Stimulated activated CD8-positive, alpha-beta memory T cell treated with anti-CD3 and anti-CD28 coated beads, Interleukin-7, amount 100 ng/mL, for 4 hours (primary cell): ENCODE data around the gene COL18A1.

Experiments
- DNase-seq, 2 donors: peaks; one replicate each; pipeline ENCODE4 v3.0.0-alpha.2; 2020; ENCODE audit warnings: low read depth in 2 of 2

The COL18A1 gene

DNA sequence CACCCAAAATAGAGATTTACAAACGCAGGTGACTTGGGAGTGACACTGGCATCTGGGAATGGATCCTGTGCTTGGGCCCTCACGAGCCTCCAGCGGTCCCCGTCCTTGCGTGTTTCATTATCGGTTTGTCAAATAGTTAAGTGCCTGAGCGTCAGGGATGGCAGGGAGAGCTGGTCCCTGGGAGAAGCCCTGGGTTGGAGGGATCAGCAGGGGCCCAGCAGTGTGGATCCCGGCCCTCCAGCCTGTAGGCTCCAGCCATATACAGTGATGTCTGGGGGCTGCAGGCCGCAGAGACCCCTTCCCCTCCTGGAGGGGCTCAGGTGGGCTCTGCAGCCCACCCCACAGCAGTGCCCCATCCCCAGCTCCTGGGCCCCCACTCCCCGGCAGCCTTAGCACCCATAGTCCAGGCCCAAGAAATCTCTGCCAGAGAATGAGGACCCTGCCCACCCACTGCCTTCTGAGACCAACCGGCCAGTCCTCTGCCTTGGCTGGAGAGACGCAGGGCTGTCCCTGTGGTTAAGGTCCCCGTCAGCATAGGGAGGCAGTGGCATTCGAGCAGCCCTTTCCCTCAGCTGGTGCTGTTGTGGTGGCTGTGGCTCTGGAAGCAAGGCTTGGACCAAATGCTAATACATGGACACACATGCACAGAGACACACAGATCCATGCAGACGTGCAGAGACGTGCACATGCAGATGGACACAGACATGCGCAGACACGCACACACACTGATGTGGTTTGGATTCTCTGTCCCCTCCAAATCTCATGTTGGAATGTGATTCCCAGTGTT, 139.7 kb downstream of the COL18A1 start:
- no peak for DNase-seq

DNA sequence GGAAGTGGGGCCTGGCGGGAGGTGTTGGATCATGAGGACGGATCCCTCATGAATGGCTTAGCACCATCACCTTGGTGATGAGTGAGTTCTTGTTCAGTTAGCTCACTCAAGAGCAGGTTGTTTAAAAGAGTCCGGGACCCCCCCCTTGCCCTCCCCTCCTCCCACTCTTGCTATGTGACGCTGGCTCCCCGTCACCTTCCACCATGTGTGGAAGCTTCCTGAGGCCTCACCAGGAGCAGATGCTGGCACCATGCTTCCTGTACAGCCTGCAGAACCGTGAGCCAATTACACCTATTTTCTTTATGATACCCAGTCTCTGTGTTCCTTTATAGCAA, 140.2 kb downstream of the COL18A1 start:
- DNase-seq, result no peak

DNA sequence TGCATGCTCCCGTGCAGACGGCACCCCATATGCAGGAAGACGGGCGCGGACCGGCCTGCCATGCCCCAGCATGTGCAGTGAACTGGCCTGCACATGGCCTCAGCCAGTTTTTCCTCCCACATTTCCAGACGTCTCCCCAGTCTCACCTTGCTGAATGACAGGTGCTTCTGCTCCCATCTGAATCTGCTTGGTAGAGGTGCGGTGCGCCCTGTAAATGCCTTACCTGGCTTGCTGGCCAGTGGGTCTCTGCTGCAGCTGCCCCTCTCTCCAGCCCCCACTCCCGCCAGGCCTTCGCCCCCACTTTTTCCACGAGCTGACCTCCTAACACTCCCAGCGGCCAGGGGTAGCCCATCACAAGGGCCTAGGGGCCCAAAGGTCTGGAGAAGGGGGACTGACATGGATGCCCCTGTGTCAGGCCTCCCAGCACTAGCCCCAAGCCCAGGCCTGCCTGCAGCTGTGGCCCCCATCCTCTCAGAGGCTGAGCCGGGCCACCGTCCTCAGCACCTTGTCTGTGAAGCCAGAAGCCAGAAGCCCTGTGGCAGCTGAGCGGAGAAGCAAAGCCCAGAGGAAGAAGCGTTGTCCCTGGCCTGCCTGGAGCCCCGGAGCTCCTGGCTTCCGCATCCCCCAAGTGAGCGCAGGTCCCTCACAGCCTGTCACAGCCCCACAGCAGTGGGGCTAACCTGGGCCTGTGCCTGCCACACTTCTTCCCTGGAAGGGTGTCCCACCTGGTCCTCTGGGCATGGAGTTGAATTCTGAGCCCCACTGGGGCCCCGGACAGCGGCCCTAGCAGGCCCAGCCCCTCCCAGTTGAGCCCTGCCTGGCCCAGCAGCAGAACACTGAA, 140.9 kb downstream of the COL18A1 start:
- DNase-seq, result no peak

DNA sequence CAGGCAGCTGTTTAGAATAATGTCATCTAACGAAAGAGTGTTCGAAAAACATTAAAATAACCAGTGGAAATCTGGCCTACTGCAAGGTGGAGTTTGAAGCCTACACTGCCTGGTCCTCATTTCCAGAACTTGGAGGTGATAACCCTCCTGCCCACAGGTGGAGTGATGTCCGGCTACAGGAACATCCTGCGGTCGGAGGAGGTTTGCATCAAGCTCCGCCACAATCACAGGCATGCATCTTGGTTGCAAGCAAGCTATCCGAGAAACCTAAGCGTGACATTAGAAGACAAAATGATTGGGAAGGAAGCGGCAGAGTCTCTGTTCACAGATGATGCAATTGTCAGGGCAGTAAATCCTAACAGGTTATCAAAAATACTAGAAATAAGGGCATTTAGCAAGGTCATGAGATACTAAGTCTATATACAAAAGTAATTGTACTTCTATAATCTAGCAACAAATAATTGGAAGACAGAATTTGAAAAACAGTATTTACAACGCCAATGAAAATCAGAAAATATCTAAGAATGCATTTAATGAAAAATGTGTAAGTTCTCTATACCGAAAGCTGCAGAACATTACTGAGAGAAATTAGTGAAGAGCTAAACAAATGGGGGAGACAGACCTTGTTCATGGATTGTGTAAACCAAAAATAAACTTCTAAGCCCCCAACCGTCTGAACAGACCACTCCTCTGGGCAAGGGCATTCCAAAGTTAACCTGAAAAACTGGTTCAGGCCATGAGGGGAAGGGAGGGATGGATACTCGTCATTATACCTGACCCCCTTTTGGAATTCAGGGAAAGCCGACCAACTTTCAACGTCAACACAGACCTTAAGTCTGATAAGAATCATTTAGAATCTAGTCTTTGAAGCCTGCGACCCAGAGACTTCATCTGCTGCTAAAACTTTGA, 141.9 kb downstream of the COL18A1 start:
- no peak for DNase-seq

DNA sequence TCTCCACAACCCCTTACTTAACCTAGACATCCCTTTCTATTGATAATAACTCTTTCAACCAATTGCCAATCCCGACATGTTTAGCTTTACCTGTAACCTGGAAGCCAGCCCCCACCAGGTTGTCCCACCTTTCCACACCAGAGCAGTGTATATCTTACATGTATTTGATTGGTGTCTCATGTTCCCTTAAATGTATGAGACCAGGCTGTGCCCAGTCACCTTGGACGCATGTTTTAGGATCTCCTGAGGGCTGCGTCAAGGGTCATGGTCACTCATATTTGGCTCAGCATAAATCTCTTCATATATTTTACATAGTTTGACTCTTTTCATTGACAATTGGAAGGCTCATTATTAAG, 142.6 kb downstream of the COL18A1 start:
- DNase-seq, result no peak

DNA sequence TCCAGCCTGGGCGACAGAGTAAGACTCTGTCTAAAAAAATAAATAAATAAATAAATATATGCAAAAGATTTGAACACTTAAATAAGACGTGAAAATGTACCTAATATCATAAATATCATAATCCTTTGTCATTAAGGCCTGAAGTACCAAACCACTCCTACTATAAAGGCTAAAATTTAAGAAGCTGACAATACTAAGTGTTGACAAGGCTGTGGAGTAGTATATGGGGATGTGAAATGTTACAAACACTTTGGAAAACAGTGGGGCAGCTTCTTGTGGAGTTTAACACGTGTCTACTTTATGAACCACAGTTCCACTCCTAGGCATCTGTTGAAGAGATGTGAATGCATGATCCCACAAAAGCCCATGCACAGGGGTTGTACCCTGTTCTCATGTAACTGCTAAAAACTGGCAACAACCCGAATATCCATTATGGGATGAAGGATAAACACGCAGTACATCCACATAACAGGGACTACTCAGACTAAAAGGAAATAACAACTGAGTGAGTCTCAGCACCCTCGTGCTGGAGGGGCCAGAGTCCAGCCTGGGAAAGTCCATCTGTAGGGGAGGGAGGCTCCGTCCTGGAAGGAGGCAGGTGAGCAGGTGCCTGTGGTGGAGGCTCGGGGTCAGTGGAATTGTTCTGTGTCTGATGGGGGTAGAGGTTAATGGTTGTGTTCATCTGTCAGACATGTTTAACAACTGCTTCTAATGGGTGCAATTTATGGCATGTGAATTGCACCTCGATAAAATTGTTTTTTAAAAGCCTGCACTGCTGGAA, 143.9 kb downstream of the COL18A1 start:
- DNase-seq, result no peak

DNA sequence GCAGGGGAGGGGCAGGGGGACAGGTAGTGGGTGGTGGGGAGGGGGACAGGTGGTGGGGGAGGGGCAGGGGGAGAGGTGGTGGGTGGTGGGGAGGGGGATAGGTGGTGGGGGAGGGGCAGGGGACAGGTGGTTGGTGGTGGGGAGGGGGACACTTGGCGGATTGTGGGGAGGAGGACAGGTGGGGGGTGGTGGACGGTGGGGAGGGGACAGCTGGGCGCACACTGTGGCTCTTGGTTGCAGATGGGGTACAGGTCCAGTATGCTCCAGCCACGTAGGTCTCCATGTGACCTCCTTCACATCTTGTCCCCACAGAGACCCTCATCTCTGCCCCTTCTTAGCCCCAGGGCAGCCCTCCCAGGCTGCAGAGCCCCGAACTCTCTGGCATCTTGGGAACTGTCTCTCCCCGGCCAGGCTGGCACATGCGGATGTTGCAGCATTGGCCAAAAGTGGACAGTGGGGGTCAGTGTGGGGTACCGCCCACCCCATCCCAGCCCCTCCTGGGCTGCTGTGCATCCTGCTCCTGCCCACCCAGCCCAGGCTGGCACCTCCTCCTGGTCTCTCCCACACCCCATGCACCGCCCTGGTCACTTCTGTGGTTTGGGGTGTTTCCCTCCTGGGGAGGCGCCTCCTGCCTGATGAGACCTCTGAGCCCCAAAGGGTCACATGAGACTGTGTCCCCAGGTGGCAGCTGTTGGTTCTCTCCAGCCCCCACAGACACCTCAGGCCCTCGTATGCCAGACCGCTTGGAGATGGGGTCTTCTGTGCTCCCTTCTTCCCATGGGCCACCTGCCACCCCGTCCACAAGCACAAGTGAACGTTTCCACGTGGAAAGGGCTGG, 144.9 kb downstream of the COL18A1 start:
- DNase-seq, result no peak

DNA sequence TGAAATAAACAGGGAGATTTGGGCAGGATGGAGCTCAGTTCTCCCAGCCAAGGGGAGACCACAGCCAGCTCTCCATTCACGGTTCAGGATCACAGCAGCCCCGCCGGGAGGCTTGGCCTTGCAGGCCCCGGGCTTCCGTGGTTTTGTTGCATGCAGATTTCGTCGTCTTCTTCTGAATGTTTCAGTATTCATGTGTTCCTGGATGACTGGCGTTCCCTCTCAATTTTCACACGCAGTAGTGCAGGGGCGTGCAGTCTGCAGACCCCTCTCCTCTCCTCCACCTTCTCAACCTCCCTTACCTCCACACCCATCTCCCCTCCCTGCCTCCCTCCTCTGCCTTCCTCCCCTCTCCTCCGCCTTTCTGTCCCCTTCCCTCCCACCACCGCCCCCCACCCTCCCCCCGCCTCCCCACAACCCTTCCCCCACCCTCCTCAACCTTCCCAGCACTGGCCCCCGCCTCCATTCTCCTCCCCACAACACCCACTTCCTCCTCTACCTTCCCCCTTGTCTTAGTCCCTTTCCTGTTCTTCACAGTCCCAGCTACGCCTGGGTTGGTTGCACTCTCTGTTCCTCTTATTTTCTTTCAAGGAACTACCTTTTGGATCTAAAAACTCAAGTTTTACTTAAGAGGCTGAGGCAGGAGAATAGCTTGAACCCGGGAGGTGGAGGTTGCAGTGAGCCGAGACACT, 145.7 kb downstream of the COL18A1 start:
- no peak for DNase-seq

DNA sequence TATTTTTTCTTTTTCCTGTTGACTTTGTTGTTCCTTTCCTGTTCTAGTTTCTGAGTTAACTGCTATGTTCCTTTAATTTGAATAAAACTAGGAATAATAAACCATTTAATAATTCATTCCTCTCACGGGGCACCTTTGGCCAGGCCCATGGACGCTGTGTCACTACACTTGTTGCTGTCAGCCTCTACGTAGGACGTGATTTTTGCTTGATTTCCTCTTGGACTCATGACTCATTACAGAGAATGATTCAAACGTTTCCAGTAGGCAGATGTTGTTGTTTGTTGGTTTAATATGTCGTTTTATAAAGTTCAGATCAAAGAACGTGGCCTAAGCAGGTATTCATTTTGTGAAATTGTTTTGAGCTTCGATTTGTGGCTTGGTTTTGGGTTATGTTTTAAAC, 146.4 kb downstream of the COL18A1 start:
- peak in 1 of 2 donors; percentile 18 for DNase-seq

DNA sequence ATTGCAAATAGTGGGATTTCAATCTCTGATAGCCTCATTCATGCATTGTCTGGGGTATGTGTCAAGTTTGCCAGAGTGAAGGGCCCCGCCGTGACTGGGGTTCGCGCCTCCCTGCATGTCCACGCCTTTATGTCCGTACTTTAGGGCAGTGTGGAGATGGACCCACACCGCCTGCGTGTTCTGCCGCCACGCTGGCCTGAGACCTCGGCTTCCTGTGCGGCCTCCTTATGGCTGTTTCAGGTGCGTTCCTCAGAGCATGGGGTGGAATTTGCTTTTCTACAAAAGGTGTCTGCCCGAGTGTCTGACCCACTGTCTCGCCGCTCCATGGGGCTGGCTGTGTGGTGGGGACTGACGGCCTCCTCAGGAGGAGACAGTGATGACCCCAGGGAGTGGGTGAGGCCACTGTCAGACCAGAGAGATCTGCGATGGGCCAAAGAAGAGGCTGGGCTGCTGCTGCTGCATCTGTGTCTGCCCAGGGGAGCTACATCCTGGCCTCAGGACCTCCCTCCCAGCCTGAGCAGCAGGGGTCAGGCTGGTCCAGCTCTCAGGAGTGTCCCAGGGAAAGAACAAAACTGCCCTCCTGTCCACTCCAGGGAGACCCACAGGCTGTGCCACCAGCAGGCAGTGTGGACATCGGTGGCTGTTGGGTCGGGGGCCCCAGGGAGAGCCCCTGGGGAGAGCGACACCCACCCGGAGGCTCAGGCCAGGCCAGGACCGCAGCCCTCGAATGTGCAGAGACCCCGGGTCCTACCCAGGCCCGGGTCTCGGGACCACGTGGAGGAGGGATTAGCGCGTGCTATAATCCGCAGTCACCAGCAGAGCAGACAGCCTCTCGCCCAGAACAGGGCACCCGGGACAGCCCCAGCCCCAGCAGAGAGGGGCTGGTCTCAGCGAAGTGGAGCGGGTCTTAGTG, 147.1 kb downstream of the COL18A1 start:
- no peak for DNase-seq

DNA sequence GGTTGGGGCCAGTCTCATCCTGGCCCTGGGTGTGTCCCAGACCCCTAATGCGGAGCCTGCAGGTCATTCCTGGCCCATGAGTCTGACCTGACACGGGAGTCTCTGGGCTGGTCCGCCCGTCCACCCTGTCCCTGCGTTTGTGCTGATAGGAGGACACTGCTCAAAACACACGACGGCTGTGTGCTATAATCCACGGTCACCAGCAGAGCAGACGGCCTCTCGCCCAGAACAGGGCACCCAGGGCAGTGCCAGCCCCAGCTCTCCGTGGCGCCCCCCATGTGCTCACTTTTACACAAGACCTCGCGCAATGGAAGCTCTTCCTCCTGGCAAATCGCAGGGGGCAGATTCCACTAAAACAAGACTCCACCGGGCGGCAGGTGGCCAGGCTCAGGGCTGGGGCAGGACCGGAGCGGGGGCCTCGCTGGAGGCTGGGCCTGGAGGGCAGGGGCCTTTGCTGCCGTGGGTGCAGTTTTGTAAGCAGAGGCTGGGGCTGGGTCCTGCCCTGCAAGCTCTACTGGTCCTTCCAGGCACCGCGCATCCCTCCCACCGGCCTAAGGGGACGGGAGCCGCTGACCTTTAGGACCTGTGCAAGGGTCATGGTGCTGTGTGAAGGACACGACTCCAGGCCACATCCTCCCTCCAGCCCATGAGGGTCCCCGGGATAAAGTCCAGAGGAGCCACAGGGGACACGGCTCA, 147.9 kb downstream of the COL18A1 start:
- no peak for DNase-seq

DNA sequence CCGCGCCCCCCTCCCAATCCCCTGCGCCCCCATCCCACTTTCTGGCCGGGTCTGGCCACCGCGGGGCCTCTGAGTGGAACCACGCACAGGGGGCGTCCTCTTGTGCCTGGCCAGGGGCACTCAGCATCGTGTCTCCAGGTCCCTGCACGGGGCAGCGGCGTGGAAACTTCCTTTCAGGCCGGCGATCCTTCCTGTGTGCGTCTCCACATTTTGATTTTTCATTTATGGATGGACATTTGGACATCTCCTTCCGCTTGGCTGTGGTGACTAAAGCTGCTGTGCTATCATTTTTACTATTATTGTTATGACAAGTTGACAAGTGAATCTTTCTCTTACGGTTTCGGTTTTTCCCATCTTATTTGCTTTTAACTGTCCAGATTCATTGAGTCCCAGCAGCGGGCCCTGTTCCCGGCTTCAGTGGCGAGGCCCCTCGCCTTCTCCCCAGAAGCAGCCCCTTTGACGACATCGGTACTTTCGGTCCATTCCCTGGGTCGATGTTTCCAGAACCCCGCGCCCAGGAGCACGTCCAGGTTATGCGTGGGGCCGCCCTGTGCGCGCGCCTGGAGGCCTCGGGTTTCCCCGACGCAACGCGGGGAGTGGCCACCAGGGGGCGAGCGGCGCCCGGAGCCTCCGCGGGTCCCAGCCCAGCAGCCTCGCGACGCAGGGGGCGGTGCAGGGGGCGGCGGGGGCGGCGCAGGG, 149.7 kb downstream of the COL18A1 start:
- DNase-seq, result peak; percentile 65 to 80

DNA sequence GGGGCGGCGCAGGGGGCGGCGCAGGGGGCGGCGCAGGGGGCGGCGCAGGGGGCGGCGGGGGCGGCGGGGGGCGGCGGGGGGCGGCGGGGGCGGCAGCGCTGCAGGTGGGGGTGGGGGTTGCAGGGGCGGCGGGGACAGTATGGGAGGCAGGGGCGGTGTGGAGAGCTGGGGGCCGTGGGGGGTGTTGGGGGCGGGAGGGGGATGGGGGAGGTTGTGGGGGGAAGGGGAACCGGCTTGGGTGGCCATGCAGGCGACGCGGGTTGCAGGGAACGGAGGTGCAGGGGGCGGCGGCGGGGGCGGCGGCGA, 150.2 kb downstream of the COL18A1 start:
- DNase-seq, result no peak

DNA sequence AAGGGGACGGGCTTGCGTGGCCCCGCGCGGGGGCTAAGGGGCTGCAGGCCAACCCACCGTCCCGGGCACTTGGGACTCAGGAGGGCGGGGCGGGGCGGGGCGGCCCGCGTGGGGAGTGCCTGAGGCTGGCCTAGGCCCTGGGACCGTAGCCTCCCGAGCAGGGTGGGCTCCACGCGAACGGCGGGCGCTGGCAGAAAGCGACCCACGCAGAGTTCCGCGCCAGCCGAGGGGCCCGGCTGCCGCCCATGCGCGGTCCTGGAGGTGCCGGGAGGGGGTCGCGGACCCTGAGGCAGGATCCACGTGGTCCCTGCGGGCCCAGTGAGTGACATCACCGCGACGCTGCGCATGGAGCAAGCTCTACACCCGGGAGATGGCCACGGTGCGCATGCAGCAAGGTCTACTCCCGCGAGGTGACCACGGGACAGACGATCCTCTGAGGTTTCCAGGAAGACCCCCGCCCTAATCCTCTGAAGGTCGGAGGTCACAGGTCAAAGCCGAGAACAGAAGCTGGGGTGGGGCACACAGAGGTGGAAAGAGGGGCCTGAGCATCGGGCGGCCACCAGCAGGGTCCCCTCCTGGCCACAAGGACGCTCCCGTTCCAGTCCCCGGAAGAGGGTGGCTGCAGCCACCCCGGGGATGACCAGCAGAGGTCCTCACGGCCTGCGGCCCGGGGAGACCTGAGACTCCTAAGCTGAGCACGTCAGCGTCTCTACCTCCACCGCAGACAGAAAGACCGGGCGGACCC, 150.8 kb downstream of the COL18A1 start:
- DNase-seq, result peak; percentile 28 to 52

DNA sequence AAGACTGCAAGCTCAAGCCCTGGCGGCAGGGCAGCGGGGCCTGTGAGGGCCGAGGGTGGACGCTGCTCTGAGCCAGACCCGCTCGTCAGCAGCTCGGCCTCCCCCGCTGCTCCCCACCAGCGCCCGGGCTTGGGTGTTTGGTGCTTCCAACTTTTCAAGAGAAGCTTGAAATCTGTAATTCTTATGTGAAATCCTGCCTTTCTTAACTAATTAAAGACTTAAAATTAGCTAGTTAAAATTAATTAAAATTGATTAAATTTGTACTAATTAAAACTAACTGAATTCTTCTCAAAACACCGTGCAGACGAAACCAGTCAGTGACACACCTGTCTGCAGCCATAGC, 151.3 kb downstream of the COL18A1 start:
- DNase-seq, result no peak

DNA sequence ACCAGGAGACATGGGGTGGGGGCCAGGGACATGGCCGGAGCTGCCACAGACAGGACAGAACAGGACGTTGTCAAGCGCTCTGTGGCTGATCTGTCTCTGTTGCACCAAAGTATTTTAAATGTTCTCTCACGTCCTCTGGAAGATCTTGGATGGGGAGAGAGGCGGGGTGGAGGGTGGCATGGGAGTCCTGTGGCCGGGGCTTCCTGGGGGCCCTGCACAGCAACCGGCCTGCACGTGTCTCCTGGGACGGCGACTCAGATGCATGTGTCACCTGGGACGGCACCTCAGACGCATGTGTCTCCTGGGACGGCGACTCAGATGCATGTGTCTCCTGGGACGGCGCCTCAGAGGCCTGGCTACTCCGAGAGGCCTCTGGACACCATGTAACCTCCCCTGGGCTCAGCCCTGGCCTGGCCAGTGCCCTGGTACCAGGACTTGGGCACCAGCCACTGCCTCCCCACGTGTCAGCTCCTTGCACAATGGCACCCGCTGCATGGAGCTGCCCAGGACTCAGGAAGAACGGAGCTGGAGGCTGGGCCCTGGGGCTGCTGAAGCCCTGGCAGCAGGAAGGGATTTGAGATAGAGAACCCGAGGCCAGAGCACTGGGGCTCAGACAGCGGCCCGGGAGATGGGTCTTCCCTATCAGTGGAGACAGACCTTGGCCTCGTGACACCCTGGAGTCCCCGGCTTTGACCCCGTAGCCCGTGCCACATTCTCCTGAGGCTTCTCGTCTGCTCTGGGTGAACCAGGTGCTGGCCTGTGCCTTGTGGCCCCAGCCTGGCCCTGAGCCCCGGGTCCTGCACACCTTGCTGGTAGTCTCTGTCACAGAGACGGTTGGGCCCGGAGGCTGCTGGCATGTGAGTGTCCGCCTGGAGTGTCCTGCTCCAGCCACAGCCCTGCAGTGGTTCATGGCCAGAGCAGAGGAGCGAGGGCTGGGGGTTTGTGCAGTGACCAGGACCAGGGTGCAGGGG, 152.0 kb downstream of the COL18A1 start:
- no peak for DNase-seq
